ENCODE results near the gene COMT.

Gene COMT

DNA sequence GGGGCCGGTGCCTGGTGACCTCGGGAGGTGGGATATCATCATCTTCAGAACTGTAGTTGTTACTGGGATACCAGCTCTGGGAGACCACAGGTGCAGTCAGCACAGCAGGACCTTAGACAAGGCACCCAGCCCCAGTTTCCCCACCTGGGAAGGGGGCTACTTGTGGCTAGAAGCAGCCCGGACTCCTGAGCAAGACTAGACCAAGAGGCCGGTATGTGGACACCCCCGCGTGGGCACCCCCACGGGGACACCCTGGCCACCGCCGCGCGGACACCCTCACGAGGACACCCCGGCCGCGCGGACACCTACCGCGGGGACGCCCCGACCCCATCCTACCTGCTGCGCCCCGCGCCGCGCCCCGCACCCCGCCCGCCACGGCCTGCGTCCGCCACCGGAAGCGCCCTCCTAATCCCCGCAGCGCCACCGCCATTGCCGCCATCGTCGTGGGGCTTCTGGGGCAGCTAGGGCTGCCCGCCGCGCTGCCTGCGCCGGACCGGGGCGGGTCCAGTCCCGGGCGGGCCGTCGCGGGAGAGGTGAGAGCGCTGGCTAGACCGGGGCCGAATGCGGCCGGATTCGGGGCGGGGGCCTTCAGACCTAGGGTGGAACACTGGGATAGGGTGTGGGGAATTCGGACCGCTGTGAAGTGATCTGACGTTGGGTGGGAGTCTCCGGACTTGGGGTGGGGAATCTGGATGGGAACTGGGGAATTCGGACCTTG is at the start of gene COMT, which contains the start of gene TXNRD2:
TSS of gene COMT (plus strand) at position 408 of the 718 bp plus-strand sequence. CDS start 20,755 bp downstream, outside the sequence.
TSS of gene TXNRD2 (minus strand) at position 454 of the 718 bp plus-strand sequence. CDS start at position 439, 15 bp downstream.
- H3K4me3 ChIP-seq (ENCODE audit: low read depth, low read length), result peak within 1 kb of the TSS; percentile 78
- TF ChIP-seq, protein P1, sequence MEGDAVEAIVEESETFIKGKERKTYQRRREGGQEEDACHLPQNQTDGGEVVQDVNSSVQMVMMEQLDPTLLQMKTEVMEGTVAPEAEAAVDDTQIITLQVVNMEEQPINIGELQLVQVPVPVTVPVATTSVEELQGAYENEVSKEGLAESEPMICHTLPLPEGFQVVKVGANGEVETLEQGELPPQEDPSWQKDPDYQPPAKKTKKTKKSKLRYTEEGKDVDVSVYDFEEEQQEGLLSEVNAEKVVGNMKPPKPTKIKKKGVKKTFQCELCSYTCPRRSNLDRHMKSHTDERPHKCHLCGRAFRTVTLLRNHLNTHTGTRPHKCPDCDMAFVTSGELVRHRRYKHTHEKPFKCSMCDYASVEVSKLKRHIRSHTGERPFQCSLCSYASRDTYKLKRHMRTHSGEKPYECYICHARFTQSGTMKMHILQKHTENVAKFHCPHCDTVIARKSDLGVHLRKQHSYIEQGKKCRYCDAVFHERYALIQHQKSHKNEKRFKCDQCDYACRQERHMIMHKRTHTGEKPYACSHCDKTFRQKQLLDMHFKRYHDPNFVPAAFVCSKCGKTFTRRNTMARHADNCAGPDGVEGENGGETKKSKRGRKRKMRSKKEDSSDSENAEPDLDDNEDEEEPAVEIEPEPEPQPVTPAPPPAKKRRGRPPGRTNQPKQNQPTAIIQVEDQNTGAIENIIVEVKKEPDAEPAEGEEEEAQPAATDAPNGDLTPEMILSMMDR (conservative IDR thresholded peaks at IDR 0.05; ENCODE audit: low read depth, low read length), result no peak
- DNase-seq (ENCODE audit: low read depth), result peak; percentile 60

DNA sequence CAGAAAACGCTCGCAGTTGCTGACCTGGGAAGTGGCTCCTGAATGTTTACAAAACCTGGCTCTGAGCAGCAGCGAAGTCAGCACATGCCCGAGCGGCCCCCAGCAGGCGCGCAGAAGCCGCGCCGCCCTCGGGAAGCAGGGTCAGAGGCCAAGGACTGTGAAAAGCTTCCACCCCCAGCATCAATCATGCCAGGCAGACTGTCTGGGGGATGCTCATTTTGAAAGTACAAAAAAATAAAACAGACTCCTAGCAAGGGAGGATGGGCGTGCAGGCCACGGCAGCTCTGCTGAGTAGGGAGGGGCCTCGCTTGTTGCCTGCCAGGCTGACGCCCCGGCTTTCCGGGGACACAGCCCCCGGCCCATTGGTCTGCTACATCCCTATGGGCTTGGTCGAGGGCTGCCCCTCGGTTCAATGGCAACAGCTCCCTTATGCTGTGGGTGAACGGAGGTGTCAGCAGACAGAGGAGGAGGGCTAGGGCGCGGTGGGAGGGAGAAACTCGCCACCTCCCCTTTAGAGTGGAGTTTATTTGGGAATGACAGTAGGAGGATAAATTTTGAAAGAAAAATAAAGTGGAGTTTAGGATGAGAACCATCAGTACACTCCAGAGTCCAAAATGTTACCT is 49.2 kb upstream of the COMT start:
- peak overlapping the region; percentile 33 for H3K4me3 ChIP-seq (ENCODE audit: low read depth, low read length)
- TF ChIP-seq, protein P1 (conservative IDR thresholded peaks at IDR 0.05; ENCODE audit: low read depth, low read length), result no peak
- DNase-seq (ENCODE audit: low read depth), result peak; percentile 70

DNA sequence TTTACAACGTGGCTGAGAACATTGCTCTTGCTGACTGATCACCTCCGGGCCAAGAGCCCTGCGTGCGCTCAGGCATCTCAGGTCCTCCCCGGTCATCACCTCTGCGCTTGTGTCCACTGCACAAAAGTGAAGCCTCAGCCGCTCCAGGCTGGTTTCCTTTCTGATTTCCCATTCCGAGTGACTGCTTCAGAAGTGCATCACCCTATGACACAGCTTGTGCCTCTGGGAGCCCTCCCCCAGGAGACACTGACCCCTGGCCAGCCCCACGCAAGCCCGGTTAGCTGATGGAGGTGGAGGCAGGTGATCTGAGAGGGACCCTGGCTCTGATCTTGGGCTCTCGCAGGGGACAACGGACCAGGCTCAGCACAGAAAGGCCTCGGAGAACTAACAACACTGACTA is 48.6 kb upstream of the COMT start:
- TF ChIP-seq, protein P1 (conservative IDR thresholded peaks at IDR 0.05; ENCODE audit: low read depth, low read length), result no peak
- H3K4me3 ChIP-seq (ENCODE audit: low read depth, low read length), result no peak overlapping the region
- DNase-seq (ENCODE audit: low read depth), result peak; percentile 38

DNA sequence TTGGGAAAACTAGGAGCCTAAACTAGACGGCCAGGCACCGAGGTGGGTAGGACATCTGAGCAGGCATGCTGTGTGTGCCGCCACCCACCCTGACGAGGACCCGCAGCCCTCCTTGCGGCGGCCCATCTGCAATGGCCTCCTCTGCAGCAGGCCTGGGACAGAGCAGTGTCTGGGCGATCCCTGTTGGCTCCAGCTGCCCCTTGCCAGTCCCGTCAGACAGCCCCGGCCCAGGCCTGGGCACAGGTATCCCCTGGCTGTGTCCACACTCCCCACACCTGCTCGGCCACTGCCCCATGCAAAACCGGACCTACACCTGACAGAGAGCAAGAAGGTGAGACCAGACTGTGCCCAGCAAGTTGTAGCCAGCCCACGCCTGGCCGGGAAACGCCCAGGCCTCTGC is 48.2 kb upstream of the COMT start:
- H3K4me3 ChIP-seq (ENCODE audit: low read depth, low read length), result no peak overlapping the region
- no peak for DNase-seq (ENCODE audit: low read depth)
- TF ChIP-seq, protein P1 (conservative IDR thresholded peaks at IDR 0.05; ENCODE audit: low read depth, low read length), result no peak

DNA sequence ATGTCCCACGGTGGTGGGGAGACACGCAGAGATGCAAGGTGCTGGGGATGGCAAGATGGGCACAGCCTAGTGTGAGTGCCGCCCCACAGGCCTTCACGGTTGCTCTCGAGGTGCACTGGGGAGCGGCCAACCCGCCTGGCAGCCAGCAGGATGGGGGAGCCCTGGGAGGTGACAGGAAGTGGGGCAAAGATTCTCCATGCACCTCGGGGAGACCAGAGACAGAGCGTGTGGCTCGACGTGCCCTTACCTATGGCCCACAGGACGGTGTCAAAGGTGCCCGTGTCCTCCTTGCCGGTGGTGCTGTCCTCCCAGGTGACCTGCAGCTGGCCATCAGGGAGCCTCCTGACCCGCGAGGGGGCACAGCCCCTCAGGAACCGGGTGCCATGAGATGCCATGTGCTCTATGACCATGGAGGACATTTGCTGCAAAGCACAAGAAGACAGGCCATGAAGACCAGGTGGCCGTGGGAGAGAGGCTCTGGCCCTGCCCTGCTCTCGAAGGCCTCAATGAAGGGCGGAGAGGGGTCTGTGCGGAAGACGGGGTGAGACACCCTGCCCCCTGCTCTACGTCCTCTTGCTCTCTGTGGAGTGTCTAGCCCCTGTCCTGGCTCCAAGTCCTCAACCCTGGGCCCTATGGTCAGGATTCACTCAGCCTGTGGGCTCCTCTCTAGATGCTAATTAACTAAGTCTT is 46.3 kb upstream of the COMT start:
- DNase-seq (ENCODE audit: low read depth), result no peak
- H3K4me3 ChIP-seq (ENCODE audit: low read depth, low read length), result no peak overlapping the region
- TF ChIP-seq, protein P1 (conservative IDR thresholded peaks at IDR 0.05; ENCODE audit: low read depth, low read length), result no peak

DNA sequence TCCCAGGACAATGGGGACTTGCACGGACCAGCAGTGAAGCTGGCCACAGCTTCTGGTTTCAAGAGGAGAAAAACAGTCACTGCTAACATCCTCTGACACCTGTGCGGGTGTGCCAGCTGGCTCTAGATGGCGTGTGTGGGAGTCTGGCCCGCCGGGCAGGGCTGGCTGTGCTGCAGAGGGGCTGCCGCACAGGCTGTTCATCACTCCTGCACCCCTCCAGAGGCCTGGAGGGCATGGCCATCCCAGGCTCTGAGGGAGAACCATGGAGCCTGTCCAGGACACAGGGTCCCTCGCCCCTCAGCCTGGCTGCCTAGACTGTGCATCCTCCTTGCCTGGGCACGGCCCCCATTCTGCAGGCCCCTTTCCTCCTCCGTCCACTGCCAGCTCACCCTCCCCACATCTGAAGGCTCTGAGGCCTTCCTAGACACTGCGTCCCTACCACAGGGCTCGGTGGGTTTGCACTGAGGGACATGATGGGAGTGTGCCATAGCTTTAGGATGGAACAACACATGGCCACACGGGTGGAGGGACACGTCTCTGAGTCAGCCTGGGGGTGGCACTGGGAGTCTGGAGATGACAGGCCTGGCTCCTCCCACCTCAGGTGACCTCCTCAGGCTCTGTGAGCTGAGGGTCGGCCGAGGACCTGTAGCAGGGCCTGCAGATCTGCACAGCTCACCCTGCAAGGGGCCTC is 44.8 kb upstream of the COMT start:
- DNase-seq (ENCODE audit: low read depth), result no peak
- no peak overlapping the region for H3K4me3 ChIP-seq (ENCODE audit: low read depth, low read length)
- TF ChIP-seq, protein P1 (conservative IDR thresholded peaks at IDR 0.05; ENCODE audit: low read depth, low read length), result no peak

Data from choroid plexus epithelial cell (primary cell).